HT1080 (cell line): ENCODE data around the gene SMC1B. TPM values are rescaled to one million over a fixed set of nuclear protein-coding genes. Genes with fewer than 3 reads are reported as not detected.
"Not testable (repeated sequence)": the region's sequence is repeated elsewhere in the genome, so short reads cannot be mapped to it uniquely, and the experiment has no call there.

Experiments
- DNase-seq: peaks from one replicate; pipeline ENCODE4 v3.0.0-alpha.2; 2015; ENCODE audit warnings: low read depth
- total RNA-seq: library from RNA; depleted of rRNA; stranded (reverse); fragments of >200 nt; shearing (Covaris generic); gene quantifications from 2 replicates; pipeline ENCODE4 v1.2.3, GENCODE V29; 2014; rRNA removed

The SMC1B gene
- total RNA-seq, 1 experiment from 2014 or later, result not detected

- no peak for DNase-seq
Measured at GRCh38 chr22:45302751-45303150, 110.6 kb downstream of the SMC1B start.

GRCh38 chr22:45298934-45299505, 114.4 kb downstream of the SMC1B start:
- no peak for DNase-seq

- no peak for DNase-seq
Measured at GRCh38 chr22:45296628-45297297, 116.6 kb downstream of the SMC1B start.

GRCh38 chr22:45295492-45295891, 117.9 kb downstream of the SMC1B start:
- no peak for DNase-seq

- not testable (repeated sequence) for DNase-seq
Measured at GRCh38 chr22:45295004-45295403, 118.4 kb downstream of the SMC1B start.

Other genes with a start within 250 kb of the SMC1B start
- gene NUP50, start 249.7 kb downstream of the SMC1B start, total RNA-seq, result 124 and 160 TPM in 2 replicates
- 51.3 and 87.7 TPM in 2 replicates for gene KIAA0930, start 172.7 kb downstream of the SMC1B start, total RNA-seq
- gene UPK3A, start 128.7 kb downstream of the SMC1B start, total RNA-seq, result not detected in 2 replicates
- gene FAM118A, start 103.7 kb downstream of the SMC1B start, total RNA-seq, result 19.2 and 20.0 TPM in 2 replicates
- gene RIBC2, start 94 bp upstream of the SMC1B start, total RNA-seq, result 1.1 and 1.2 TPM in 2 replicates
- gene FBLN1, start 89.3 kb upstream of the SMC1B start, total RNA-seq, result 0.90 and 2.3 TPM in 2 replicates